Skeletal muscle tissue (tissue), 4 donors: ENCODE measurements around the gene GRHL1. TPM values are rescaled to one million over a fixed set of nuclear protein-coding genes. Genes with fewer than 3 reads are reported as not detected.
"Not testable (repeated sequence)": the region's sequence is repeated elsewhere in the genome, so short reads cannot be mapped to it uniquely, and the experiment has no call there.

Experiments
- H3K27ac ChIP-seq: one replicate; pipeline ENCODE4 v1.7.0; 2013; ENCODE audit warnings: mild to moderate bottlenecking, low read depth, low read length, inconsistent platforms
- H3K27me3 ChIP-seq, 3 donors: one replicate each; pipeline ENCODE4 v1.7.0; 2013; ENCODE audit warnings: low read length in 3 of 3; ENCODE audit not compliant: control insufficient read depth in 3 of 3, insufficient read depth in 3 of 3
- H3K36me3 ChIP-seq, 3 donors: one replicate each; pipeline ENCODE4 v1.7.0; 2013; ENCODE audit warnings: low read length in 3 of 3; ENCODE audit not compliant: control insufficient read depth in 3 of 3, insufficient read depth in 3 of 3
- H3K4me1 ChIP-seq, 3 donors: one replicate each; pipeline ENCODE4 v1.7.0; 2013; ENCODE audit warnings: low read length in 3 of 3, mild to moderate bottlenecking in 3 of 3; ENCODE audit not compliant: control insufficient read depth in 3 of 3, insufficient read depth in 3 of 3
- H3K4me3 ChIP-seq, 3 donors: one replicate each; pipeline ENCODE4 v1.7.0; 2013; ENCODE audit warnings: low read length in 3 of 3
- H3K9ac ChIP-seq, 3 donors: one replicate each; pipeline ENCODE4 v1.7.0; 2013; ENCODE audit warnings: low read length in 3 of 3, mild to moderate bottlenecking in 3 of 3, moderate library complexity in 2 of 3, low read depth in 1 of 3
- H3K9me3 ChIP-seq, 3 donors: one replicate each; pipeline ENCODE4 v1.7.0; 2013; ENCODE audit warnings: low read length in 3 of 3; ENCODE audit not compliant: control insufficient read depth in 3 of 3
- total RNA-seq: library from RNA; depleted of rRNA; stranded (reverse); fragments of >200 nt; gene quantifications from one replicate; pipeline ENCODE4 v1.2.3, GENCODE V29; 2014
- donor health status: Osteomylitis.

The GRHL1 gene
- total RNA-seq, 1 donor from 2014 or later = under 0.01 TPM

DNA sequence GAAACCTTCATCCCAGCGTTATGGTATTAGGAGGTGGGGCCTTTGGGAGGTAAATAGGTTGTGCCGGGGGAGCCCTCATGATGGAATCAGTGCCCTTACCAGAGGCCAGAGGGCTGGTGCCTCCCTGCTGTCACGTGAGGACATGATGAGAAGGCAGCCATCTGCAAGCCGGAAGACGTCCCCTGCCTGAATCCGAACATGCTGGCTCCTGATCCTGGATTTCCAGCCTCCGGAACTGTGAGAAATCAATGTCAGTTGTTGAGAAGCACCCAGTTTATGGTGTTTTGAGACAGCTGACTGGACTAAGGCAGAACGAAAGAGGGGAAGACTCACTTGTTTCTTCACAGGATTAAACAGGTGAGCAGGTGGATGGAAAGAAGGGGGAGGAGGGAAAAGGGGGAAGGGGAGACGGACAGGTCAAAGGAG, 78.8 kb downstream of the GRHL1 start:
- Histone ChIP-seq H3K9me3 (no peaks in the 10 kb centered on the region), H3K4me3 (no peak overlapping the region), H3K4me1 (peaks cover 15 to 29% (median 24%) of the 10 kb centered on the region in 3 donors), H3K9ac (no peak overlapping the region), H3K36me3 (no peaks in the 10 kb centered on the region), H3K27me3 (no peaks in the 10 kb centered on the region), H3K27ac (no peak overlapping the region)

DNA sequence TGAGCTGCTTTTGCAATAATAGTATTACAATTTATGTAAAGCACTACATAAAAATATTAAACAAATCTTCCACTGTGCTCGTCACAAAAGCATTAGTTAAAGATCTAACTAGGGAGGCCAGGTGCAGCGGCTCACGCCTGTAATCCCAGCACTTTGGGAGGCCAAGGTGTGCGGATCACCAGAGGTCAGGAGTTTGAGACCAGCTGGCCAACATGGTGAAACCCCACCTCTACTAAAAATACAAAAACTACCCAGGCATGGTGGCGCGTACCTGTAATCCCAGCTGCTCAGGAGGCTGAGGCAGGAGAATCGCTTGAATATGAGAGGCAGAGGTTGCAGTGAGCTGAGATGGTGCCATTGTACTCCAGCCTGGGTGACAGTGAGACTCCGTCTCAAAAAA, 79.3 kb downstream of the GRHL1 start:
- H3K4me3 ChIP-seq, H3K27me3 ChIP-seq, H3K36me3 ChIP-seq, H3K27ac ChIP-seq, H3K9me3 ChIP-seq, H3K9ac ChIP-seq: not testable (repeated sequence)
- peaks cover 20 to 33% (median 28%) of the 10 kb centered on the region in 3 donors for H3K4me1 ChIP-seq

- Histone ChIP-seq H3K27ac (no peak overlapping the region), H3K36me3 (no peaks in the 10 kb centered on the region), H3K9me3 (no peaks in the 10 kb centered on the region), H3K4me3 (no peak overlapping the region), H3K27me3 (no peaks in the 10 kb centered on the region), H3K9ac (peak overlapping the region in 1 of 3 donors; percentile 8), H3K4me1 (peaks cover 33 to 46% (median 42%) of the 10 kb centered on the region in 3 donors)
These were observed 80.6 kb downstream of the GRHL1 start for GRCh38 chr2:10031886-10032745.

- Histone ChIP-seq H3K27me3 (no peaks in the 10 kb centered on the region), H3K9me3 (no peaks in the 10 kb centered on the region), H3K4me1 (peaks cover 39 to 51% (median 45%) of the 10 kb centered on the region in 3 donors), H3K9ac (no peak overlapping the region), H3K4me3 (no peak overlapping the region), H3K36me3 (no peaks in the 10 kb centered on the region), H3K27ac (no peak overlapping the region)
These were observed 81.2 kb downstream of the GRHL1 start for GRCh38 chr2:10032746-10033105.

DNA sequence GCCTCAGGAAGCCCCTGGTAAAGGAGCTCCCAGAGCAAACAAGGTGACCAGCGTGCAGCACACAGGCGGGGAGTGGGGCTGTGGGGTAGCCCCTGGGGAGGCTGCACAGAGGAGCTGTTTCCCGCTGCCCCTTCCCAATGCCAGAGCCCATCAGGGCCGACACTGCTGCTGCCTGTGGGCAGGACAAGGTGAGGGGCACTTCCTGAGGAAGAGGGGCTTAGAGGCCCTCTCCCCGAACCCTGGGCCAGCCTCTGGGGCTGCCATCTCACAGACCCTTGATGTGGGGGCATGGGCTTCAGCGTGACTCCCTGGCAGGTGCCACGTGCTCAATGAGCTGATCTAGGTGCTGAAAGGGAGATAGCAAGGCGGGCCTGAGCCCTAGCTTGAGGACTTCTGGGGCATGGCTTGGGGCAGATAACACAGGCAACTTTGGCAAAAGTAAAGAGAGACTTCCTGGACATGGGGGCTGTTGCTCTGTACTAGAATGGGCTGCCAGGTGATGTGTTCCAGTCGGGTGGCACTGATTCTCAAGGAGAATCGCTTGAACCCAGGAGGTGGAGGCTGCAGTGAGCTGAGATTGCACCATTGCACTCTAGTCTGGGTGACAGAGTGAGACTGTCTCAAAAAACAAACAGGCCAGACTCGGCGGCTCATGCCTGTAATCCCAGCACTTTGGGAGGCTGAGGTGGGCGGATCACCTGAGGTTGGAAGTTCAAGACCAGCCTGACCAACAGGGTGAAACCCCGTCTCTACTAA, 81.9 kb downstream of the GRHL1 start:
- no peak overlapping the region for H3K27ac ChIP-seq
- H3K9me3 ChIP-seq = no peaks in the 10 kb centered on the region
- no peak overlapping the region for H3K4me3 ChIP-seq
- no peaks in the 10 kb centered on the region for H3K36me3 ChIP-seq
- peaks cover 37 to 45% (median 44%) of the 10 kb centered on the region in 3 donors for H3K4me1 ChIP-seq
- H3K9ac ChIP-seq = no peak overlapping the region
- no peaks in the 10 kb centered on the region for H3K27me3 ChIP-seq

GRCh38 chr2:10034333-10035052, 83.0 kb downstream of the GRHL1 start:
- Histone ChIP-seq H3K27ac (no peak overlapping the region), H3K9ac (no peak overlapping the region), H3K4me3 (no peak overlapping the region), H3K36me3 (no peaks in the 10 kb centered on the region), H3K27me3 (no peaks in the 10 kb centered on the region), H3K9me3 (no peaks in the 10 kb centered on the region), H3K4me1 (peaks cover 31 to 38% (median 35%) of the 10 kb centered on the region in 3 donors)

DNA sequence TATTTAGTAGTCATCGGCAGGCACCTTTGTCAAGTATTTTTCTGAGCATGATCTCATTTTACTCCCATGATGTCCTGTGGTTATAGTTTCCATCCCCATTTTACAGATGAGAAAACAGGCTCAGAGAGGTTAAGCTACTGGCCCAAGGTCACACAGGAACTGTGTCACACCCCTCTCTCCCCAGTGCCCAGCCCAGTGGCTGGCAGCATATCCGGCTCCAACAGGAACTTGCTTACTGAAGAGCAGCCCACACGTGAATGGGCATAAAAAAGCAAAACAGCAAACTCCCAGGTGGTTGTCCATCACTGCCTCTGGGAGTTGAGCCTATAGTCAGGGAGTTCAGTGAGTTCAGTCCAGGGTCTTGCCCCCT, 83.5 kb downstream of the GRHL1 start:
- peaks cover 31 to 40% (median 37%) of the 10 kb centered on the region in 3 donors for H3K4me1 ChIP-seq
- H3K4me3 ChIP-seq = no peak overlapping the region
- H3K36me3 ChIP-seq = no peaks in the 10 kb centered on the region
- H3K27me3 ChIP-seq = no peaks in the 10 kb centered on the region
- peak overlapping the region in 1 of 3 donors; percentile 25 for H3K9ac ChIP-seq
- no peak overlapping the region for H3K27ac ChIP-seq
- H3K9me3 ChIP-seq = no peaks in the 10 kb centered on the region

- peak overlapping the region in 2 of 3 donors; percentile 32 to 49 for H3K4me3 ChIP-seq
- peak overlapping the region; percentile 90 for H3K27ac ChIP-seq
- peak overlapping the region; percentile 64 to 75 (median 72) for H3K9ac ChIP-seq
- H3K36me3 ChIP-seq = no peaks in the 10 kb centered on the region
- H3K27me3 ChIP-seq = no peaks in the 10 kb centered on the region
- H3K4me1 ChIP-seq = peaks cover 30 to 43% (median 39%) of the 10 kb centered on the region in 3 donors
- no peaks in the 10 kb centered on the region for H3K9me3 ChIP-seq
These were observed 84.1 kb downstream of the GRHL1 start for GRCh38 chr2:10035633-10036032.

DNA sequence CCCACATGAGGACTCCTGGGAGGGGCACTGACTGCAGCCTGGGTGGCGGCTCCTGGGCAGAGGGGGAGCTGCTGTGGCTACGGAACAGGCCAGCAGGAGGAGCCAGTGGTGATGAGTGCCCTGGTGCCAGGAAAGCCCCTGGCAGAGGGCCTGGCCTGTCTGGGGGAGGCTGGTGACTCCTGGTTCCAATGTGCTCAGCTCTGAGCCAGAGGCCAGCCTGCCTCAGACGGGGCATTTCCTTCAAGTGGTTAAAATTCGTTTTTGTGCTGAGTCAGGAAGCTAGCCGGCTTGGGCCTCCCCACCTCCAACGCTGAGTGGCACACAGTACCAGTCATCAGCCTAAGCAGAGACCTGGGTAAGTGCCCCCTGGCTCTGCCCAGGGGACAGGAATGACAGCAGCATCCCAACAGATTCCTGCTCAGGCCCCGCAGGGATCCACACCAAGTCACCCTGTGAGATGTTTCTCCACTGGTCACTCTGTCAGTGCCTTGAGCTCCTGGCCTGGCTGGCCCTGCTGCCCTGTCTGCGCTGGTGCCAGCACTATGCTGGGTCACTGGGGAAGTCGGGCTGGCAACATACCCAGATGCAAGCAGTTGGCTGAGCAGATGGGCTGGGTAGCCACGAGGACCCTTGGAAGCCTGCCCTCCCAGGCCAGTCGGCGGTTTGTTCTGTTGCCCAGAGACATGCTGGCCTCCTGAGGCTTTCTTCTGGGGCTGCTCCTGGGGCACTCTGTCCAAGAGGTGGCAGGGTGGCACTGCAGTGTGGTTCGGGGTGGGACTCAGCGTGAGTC, 84.8 kb downstream of the GRHL1 start:
- Histone ChIP-seq H3K27me3 (no peaks in the 10 kb centered on the region), H3K9me3 (no peaks in the 10 kb centered on the region), H3K4me3 (peak overlapping the region in 2 of 3 donors; percentile 32 to 49), H3K36me3 (no peaks in the 10 kb centered on the region), H3K9ac (peak overlapping the region; percentile 64 to 75 (median 72)), H3K4me1 (peaks cover 34 to 47% (median 43%) of the 10 kb centered on the region in 3 donors), H3K27ac (peak overlapping the region; percentile 90)
